NCI-H1694 (cell line): Measurements from ENCODE around the gene RFWD3.

ENCODE experiments used
- DNase-seq: peaks from one replicate; lab custom pipeline; 2025; lab: John Stamatoyannopoulos, UW

RFWD3 gene

DNA sequence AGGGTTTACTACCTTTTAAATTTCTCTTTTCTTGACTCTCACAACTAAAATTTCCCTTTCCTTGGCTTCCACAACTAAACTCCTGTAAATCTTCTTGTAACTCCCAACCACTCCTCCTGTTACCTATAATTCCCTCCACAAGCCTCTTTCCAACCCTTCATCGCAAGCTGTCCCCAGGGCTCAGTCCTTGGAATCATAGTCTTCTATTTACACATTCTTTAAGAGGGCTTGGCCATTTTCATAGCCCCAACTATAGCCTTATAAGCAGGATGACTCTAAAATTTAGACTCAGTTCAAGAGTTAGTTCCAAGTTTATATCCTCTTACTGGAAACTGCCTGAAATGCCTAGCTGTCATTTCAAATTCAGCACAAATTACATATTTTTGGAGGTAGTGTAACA lies 83.7 kb downstream of the RFWD3 start:
- no peak for DNase-seq

DNA sequence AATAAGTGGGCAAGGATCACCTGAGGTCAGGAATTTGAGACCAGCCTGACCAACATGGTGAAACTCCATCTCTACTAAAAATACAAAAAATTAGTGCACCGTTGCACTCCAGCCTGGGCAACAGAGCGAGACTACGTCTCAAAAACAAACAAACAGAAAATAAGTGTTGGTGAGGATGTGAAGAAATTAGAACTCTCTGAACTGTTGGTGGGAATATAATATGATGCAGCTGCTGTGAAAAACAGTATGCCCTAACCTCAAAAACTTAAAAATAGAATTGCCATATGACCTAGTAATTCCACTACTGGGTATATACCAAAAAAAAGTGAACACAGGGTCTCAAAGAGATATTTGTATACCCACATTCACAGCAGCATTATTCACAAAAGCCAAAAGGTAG lies 85.8 kb downstream of the RFWD3 start:
- no peak for DNase-seq

DNA sequence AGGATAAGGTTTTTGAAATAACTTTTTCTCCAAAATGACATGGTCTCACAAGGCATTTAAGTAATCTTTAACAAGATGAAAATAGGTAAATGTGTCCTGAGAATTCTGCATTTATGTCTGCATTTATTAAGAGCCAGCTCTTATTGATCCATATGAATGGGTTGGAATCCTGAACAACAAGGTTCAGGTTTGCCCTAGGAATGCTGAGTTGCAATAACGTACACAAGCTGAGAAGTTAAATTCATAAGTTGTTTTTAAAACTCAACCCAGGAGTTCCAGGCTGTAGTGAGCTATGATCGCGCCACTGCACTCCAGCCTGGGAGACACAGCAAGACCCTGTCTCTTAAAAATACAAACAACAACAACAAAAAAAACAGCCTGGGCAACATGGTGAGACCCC lies 87.8 kb downstream of the RFWD3 start:
- no peak for DNase-seq

DNA sequence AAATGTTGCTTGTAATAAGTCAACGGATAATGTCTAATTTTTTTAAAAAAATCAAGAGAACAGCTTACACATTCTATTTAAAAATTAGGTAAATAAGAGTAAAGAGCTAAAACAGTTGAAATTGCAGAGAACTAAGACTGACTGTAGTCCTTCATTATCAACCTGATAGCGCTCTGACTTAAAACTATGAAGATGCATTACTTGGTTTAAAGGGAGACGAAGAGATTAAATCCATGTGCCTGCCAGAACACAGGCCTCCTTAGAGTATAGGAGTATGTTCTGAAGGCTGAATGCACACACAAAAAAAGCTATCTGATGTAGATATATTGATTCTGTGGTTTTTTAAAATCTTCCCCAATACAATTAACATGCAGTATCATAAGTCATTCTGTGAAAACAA lies 88.2 kb downstream of the RFWD3 start:
- no peak for DNase-seq

GRCh38 chr16:74577882-74578366 lies 88.8 kb downstream of the RFWD3 start:
- DNase-seq: no peak

DNA sequence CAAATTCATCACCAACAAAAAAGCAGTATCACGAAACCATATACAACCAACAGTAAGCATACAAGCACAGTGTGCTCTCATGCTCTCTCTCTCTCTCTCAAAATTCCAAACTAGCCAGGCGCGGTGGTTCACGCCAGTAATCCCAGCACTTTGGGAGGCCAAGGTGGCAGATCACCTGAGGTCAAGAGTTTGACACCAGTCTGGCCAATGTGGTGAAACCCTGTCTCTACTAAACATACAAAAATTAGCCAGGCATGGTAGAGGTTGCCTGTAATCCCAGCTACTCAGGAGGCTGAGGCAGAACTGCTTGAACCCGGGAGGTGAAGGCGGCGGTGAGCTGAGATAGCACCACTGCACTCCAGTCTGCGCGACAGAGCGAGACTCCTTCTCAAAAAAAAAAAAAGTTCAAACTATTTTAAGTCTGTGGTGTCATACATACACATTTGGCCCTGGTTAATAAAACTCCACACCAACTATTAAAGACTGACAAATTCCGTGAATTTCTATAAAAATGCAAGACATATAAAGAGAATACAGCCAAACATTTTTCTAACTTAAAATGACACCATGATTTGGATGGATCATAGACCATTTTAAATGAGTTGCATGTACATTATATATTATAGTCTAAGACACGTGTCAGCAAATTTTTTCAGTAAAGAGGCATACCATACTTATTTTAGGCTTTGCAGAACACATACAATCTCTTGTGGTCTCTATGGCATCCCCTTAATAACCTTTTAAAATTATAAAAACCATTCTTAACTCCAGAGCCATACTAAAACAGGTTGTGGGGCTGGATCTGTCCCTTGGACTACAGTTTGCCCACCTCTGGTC lies 90.7 kb downstream of the RFWD3 start:
- no peak for DNase-seq

DNA sequence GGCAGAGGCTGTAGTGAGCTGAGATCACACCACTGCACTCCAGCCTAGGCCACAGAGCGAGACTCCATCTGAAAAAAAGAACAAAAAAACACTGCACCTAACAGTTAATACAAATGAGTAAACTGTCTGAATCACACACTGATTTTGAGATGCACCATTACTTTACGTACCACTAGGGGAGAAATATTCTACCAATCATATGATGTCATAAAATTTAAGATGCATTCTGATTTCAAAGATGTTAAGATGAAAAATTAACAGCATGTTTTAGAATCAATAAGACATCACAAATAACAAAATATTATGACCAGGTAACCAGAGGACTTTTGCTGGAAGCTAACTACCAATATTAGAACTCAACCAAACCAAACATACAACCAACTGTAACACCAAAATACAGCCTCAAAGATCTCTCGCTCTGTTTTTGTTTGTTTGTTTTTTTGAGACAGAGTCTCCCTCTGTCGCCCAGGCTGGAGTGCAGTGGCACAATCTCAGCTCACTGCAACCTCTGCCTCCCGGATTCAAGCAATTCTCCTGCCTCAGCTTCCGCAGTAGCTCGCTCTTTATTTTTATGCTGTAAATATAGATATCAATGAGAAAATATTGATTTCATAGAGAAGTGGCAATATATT lies 91.4 kb downstream of the RFWD3 start:
- DNase-seq: no peak

DNA sequence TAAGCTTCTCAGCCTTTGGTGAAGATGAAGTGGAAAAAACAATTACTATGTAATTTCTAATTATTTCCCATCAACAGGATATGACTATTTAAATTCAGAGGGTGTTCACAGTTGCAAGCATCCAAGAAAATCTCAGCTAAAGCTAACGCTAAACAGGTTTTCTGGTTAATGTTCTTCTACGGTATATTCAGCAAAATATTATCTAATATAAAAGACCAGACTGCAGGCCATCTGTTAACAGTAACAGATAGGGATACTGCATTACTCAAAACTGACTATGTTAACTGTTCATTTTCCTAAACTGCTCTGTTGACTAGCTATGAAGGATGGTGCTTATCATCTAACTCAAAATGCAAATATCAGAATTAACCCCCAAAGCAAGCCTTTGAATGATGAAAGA lies 92.5 kb downstream of the RFWD3 start:
- DNase-seq: no peak

- DNase-seq: no peak
Observed at GRCh38 chr16:74573622-74574021, 93.1 kb downstream of the RFWD3 start.
